ENCODE data around the gene CD300LF. TPM values are rescaled to one million over a fixed set of nuclear protein-coding genes. Genes with fewer than 3 reads are reported as not detected.

CD300LF gene
- total RNA-seq, 1 donor from 2014 or later: 0.55 TPM

- Histone ChIP-seq H3K27ac (replicated peaks) (no peak overlapping the region), H3K4me1 (peaks cover 26% of the 10 kb centered on the region), H3K36me3 (no peaks in the 10 kb centered on the region), H3K27me3 (ENCODE audit: low read depth) (peaks cover 82% of the 10 kb centered on the region), H3K9me3 (replicated peaks) (no peaks in the 10 kb centered on the region), H3K4me3 (no peak overlapping the region)
- intact Hi-C loops (cut with micrococcal nuclease): no loop called here
- TF ChIP-seq CTCF (IDR thresholded peaks at IDR 0.05; ENCODE audit: borderline replicate concordance): no peak
- no peak for DNase-seq
Observed at GRCh38 chr17:74733365-74734122, 20.8 kb upstream of the CD300LF start.

- Histone ChIP-seq H3K9me3 (replicated peaks) (no peaks in the 10 kb centered on the region), H3K27me3 (ENCODE audit: low read depth) (peaks cover 69% of the 10 kb centered on the region), H3K36me3 (no peaks in the 10 kb centered on the region), H3K4me3 (no peak overlapping the region), H3K4me1 (peaks cover 13% of the 10 kb centered on the region), H3K27ac (replicated peaks) (no peak overlapping the region)
- DNase-seq: no peak
- intact Hi-C loops (cut with micrococcal nuclease): no loop called here
- TF ChIP-seq CTCF (IDR thresholded peaks at IDR 0.05; ENCODE audit: borderline replicate concordance): no peak
Observed at GRCh38 chr17:74732042-74732867, 19.5 kb upstream of the CD300LF start.

- peaks cover 60% of the 10 kb centered on the region for H3K27me3 ChIP-seq (ENCODE audit: low read depth)
Observed at GRCh38 chr17:74731347-74731605, 18.6 kb upstream of the CD300LF start.

GRCh38 chr17:74730491-74731346 lies 18.0 kb upstream of the CD300LF start:
- H3K9me3 ChIP-seq (replicated peaks): no peaks in the 10 kb centered on the region
- H3K4me1 ChIP-seq: no peaks in the 10 kb centered on the region
- TF ChIP-seq CTCF (IDR thresholded peaks at IDR 0.05; ENCODE audit: borderline replicate concordance): no peak
- no peak overlapping the region for H3K27ac ChIP-seq (replicated peaks)
- no peak overlapping the region for H3K4me3 ChIP-seq
- intact Hi-C loops (cut with micrococcal nuclease): no loop called here
- no peak for DNase-seq
- no peaks in the 10 kb centered on the region for H3K36me3 ChIP-seq
- H3K27me3 ChIP-seq (ENCODE audit: low read depth): peaks cover 54% of the 10 kb centered on the region

More at GRCh38 chr17:74731347-74731605, 18.6 kb upstream of the CD300LF start:
- no peak for TF ChIP-seq CTCF (IDR thresholded peaks at IDR 0.05; ENCODE audit: borderline replicate concordance)
- Histone ChIP-seq H3K9me3 (replicated peaks) (no peaks in the 10 kb centered on the region), H3K36me3 (no peaks in the 10 kb centered on the region), H3K4me1 (peaks cover 3% of the 10 kb centered on the region), H3K4me3 (no peak overlapping the region), H3K27ac (replicated peaks) (no peak overlapping the region)
- DNase-seq: no peak
- intact Hi-C loops (cut with micrococcal nuclease): no loop called here

DNA sequence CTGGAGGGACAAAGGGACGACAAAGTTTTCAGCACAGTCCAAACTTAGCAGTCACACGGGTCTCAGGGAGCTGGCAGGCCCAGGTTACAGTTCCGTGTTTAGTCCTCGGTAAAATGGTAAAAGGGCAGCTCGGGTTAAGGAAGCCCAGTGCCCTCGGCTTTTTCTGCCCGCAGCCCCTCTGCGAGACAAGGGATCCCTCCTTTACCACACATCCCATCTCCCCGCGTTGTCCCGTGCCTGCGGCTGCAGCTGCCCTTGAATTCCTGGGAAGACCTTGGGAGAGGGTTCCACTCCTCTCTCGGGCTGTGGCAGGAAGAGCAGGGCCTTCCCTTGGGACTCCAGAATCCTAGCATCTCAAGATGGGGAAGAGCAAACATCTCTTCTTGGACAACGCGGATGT lies 17.1 kb upstream of the CD300LF start:
- H3K4me3 ChIP-seq: no peak overlapping the region
- peaks cover 45% of the 10 kb centered on the region for H3K27me3 ChIP-seq (ENCODE audit: low read depth)
- H3K36me3 ChIP-seq: no peaks in the 10 kb centered on the region
- no peak for TF ChIP-seq CTCF (IDR thresholded peaks at IDR 0.05; ENCODE audit: borderline replicate concordance)
- intact Hi-C loops (cut with micrococcal nuclease): no loop called here
- no peaks in the 10 kb centered on the region for H3K4me1 ChIP-seq
- no peak overlapping the region for H3K27ac ChIP-seq (replicated peaks)
- H3K9me3 ChIP-seq (replicated peaks): no peaks in the 10 kb centered on the region
- no peak for DNase-seq

Measured in left ventricle myocardium inferior (tissue), 1 donor.